ENCODE measurements around the gene SH3PXD2A.

GRCh38 chr10:103564116-103564501, 291.3 kb downstream of the SH3PXD2A start:
- TF ChIP-seq CTCF (IDR thresholded peaks at IDR 0.05), result no peak
- TF ChIP-seq POLR2AphosphoS5 (IDR thresholded peaks at IDR 0.05), result no peak
- no peak for TF ChIP-seq EP300 (IDR thresholded peaks at IDR 0.05)
- no peak for TF ChIP-seq POLR2A (IDR thresholded peaks at IDR 0.05)
